GM12865 (cell line): Measurements from ENCODE around the gene IMPA2.

Source experiments
- DNase-seq: peaks from one replicate; pipeline ENCODE4 v3.0.0; 2010; ENCODE audit warnings: low read depth
- H3K4me3 ChIP-seq: 2 replicates; pipeline ENCODE4 v1.5.1; 2011; ENCODE audit warnings: mild to moderate bottlenecking, low read depth, low read length, control low read depth
- CTCF ChIP-seq: IDR thresholded peaks from 2 replicates; pipeline ENCODE4 v1.5.1; 2011; ENCODE audit warnings: low read length, control low read depth, low read depth, inconsistent platforms; ENCODE audit not compliant: insufficient read depth; ENCODE audit errors: missing control alignments

IMPA2 gene

DNA sequence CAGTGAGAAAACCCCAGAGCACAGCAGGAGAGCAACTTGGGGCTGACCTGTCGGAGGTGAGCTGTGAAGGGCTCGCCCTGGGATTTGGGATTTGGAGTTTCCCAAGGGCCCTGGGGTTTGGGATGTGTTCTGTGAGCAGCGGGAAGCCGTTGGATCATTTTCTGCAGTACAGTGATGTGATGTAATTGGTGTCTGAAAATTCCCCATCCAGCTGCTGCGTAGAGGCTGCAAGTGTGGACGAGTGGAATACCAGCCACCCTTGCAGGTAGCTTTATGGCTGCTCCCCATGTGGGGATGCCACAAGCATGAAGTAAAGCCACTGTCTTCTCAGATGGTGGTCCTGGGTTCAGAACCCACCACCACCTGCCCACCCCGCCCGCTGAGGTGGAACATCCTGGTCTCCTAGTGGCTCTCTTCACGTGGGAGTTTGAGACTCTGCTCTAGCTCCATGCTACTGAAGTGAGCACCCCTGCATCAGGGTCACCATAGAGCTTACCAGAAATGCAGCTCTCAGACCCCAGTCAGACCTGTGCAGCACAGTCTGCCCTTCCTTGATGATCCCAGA is 15.0 kb downstream of the IMPA2 start:
- no peak for DNase-seq
- no peak overlapping the region for H3K4me3 ChIP-seq
- TF ChIP-seq CTCF = no peak

DNA sequence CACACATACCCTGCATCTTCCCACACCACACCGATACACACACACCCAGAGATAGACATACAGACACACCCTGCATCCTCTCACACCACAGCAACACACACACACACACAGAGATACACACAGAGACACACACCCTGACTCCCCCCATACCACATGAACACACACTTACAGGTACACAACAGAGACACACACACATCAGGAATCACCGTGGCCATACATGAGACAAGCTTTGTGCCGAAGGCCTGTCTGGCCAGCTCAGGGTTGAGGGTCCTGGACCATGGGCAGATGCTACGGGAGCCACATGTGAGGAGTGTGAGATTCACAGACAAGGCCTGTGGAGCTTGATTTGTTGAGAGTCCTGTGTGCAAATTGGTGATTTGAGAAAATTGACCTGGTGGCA is 15.6 kb downstream of the IMPA2 start:
- no peak overlapping the region for H3K4me3 ChIP-seq
- DNase-seq = no peak
- TF ChIP-seq CTCF = no peak

- DNase-seq = no peak
- H3K4me3 ChIP-seq = no peak overlapping the region
- TF ChIP-seq CTCF = no peak
Observed at GRCh38 chr18:11997466-11997865, 16.2 kb downstream of the IMPA2 start.

- no peak overlapping the region for H3K4me3 ChIP-seq
- no peak for TF ChIP-seq CTCF
- DNase-seq = no peak
Observed at GRCh38 chr18:11998193-11998592, 16.9 kb downstream of the IMPA2 start.

- no peak overlapping the region for H3K4me3 ChIP-seq
- DNase-seq = no peak
- no peak for TF ChIP-seq CTCF
Observed at GRCh38 chr18:11999429-11999828, 18.1 kb downstream of the IMPA2 start.

DNA sequence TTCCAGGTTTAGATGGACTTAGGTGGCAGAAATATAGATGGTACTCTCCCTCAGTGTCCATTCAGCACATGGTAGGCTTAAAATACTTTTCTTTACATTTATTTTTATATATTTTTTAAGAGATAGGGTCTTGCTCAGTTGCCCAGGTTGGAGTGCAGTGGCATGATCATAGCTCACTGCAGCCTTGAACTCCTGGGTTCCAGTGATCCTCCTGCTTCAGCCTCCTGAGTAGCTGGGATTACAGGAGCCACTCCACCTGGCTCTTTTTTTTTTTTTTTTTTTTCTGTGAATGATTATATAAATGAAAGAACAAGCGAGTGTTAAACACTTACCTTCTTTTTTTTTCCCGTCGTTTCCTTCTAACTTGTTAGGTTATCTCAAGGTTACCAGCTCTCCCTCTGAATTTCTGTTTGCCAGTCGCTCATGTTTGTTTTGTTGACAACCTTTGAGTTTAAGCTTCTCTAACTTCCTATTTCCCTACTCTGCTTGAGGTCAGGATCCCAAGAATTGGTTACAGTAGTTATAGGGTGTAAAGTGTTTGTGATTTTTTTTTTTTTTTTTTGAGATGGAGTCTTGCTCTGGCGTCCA is 18.9 kb downstream of the IMPA2 start:
- H3K4me3 ChIP-seq = no peak overlapping the region
- DNase-seq = no peak
- TF ChIP-seq CTCF = no peak

DNA sequence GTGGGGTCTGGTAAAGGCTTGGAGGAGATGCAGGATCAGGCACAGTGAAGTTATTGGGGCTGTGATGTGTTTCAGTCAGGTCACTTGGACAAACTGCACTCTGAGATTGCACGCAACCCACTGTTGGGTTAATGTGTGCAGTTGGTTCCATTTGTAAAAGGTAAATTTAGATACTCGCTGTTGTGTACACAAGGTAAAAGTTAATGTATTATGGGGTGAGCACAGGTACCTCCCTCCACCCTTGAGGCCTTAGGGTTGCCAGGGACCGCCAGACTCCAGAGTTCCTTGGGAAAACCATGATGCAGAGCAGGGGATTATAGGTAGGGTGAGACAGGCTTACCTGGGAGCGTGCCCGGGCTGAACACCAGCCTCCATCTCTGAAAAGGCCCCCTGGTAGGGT is 20.1 kb downstream of the IMPA2 start:
- DNase-seq = no peak
- TF ChIP-seq CTCF = no peak
- H3K4me3 ChIP-seq = no peak overlapping the region
